Keratinocyte (primary cell): Measurements from ENCODE around the gene PRIMPOL. TPM values are rescaled to one million over a fixed set of nuclear protein-coding genes. Genes with fewer than 3 reads are reported as not detected.

Experiments used
- DNase-seq: peaks from one replicate; pipeline ENCODE4 v3.0.0-alpha.2; 2011; ENCODE audit warnings: low read depth, missing footprints, low spot score
- FAIRE-seq: peaks from 2 replicates; lab custom pipeline; 2011; peaks lifted over from hg19 to GRCh38; lab: Jason Lieb, UNC
- H2AFZ ChIP-seq: 2 replicates; pipeline ENCODE4 v1.6.0; 2012; ENCODE audit warnings: low read length, control low read depth, inconsistent platforms; ENCODE audit not compliant: control insufficient read depth
- H3K27ac ChIP-seq: 2 replicates; pipeline ENCODE4 v1.5.1; 2011; ENCODE audit warnings: low read length; ENCODE audit not compliant: control insufficient read depth, insufficient read depth
- H3K27me3 ChIP-seq: 3 replicates; pipeline ENCODE4 v1.6.0; 2011; ENCODE audit warnings: low read length; ENCODE audit not compliant: control insufficient read depth, insufficient read depth; ENCODE audit errors: extremely low read depth
- H3K36me3 ChIP-seq, 2 experiments: 2 replicates in 1 of 2; 3 replicates in 1 of 2; pipeline ENCODE4 v1.5.1; 2011; ENCODE audit warnings: low read length in 2 of 2, mild to moderate bottlenecking in 1 of 2; ENCODE audit not compliant: control insufficient read depth in 2 of 2, insufficient read depth in 2 of 2; ENCODE audit errors: extremely low read depth in 1 of 2
- H3K4me1 ChIP-seq: 3 replicates; pipeline ENCODE4 v1.5.1; 2011; ENCODE audit warnings: low read length; ENCODE audit not compliant: control insufficient read depth, insufficient read depth; ENCODE audit errors: extremely low read depth
- H3K4me2 ChIP-seq: 3 replicates; pipeline ENCODE4 v1.6.0; 2011; ENCODE audit warnings: low read depth, low read length; ENCODE audit not compliant: control insufficient read depth, insufficient read depth; ENCODE audit errors: extremely low read depth
- H3K4me3 ChIP-seq, 3 experiments: fragments of 200-600 bp in 1 of 3; sonication (generic) in 1 of 3; 2 replicates in 2 of 3; 3 replicates in 1 of 3; pipeline ENCODE4 v1.5.1; 2011 to 2016; ENCODE audit warnings: low read length in 3 of 3, mild to moderate bottlenecking in 3 of 3, control low read depth in 2 of 3, inconsistent platforms in 1 of 3, low read depth in 1 of 3, mixed read lengths in 1 of 3, mixed run types in 1 of 3, moderate library complexity in 1 of 3; ENCODE audit not compliant: control insufficient read depth in 2 of 3, insufficient read depth in 2 of 3; ENCODE audit errors: extremely low read depth in 1 of 3
- H3K79me2 ChIP-seq: 2 replicates; pipeline ENCODE4 v1.6.0; 2012; ENCODE audit warnings: low read length; ENCODE audit not compliant: control insufficient read depth, insufficient read depth
- H3K9ac ChIP-seq: 3 replicates; pipeline ENCODE4 v1.6.0; 2011; ENCODE audit warnings: low read length; ENCODE audit not compliant: control insufficient read depth, insufficient read depth; ENCODE audit errors: extremely low read depth
- H3K9me1 ChIP-seq: 3 replicates; pipeline ENCODE4 v1.6.0; 2011; ENCODE audit warnings: low read length; ENCODE audit not compliant: control insufficient read depth, insufficient read depth; ENCODE audit errors: extremely low read depth
- H3K9me3 ChIP-seq: 2 replicates; pipeline ENCODE4 v1.5.1; 2012; ENCODE audit warnings: low read depth, low read length; ENCODE audit not compliant: control insufficient read depth
- H4K20me1 ChIP-seq: 3 replicates; pipeline ENCODE4 v1.6.0; 2011; ENCODE audit warnings: low read length; ENCODE audit not compliant: control insufficient read depth, insufficient read depth; ENCODE audit errors: extremely low read depth
- EZH2 ChIP-seq: IDR thresholded peaks from one replicate; pipeline ENCODE4 v1.6.1; 2012; ENCODE audit warnings: inconsistent platforms, mild to moderate bottlenecking, low read length, moderate library complexity
- dilution Hi-C: fragments of 300-500 bp; cut with MboI; formaldehyde crosslinking; loops from one replicate; pipeline ENCODE4 v1.7.0; 2020; ENCODE audit warnings: low sequenced_read_pairs; ENCODE audit not compliant: extremely low pct_ligation_motif_present
- polyA plus RNA-seq, 5 experiments: library from polyadenylated mRNA; depleted of rRNA in 3 of 5; stranded (reverse) in 3 of 5; stranded (forward) in 1 of 5; unstranded in 1 of 5; fragments of >200 nt; gene quantifications; 1 replicate in 1 of 5; 2 replicates in 3 of 5; 3 replicates in 1 of 5; pipeline versions ENCODE4 v1.2.1 to v1.2.3, GENCODE V29; 2011 to 2012; ENCODE audit warnings: missing spikeins in 2 of 5, low read depth in 1 of 5, low replicate concordance in 1 of 5
- TF ChIP-seq, protein P1 (sequence below), 3 experiments: IDR thresholded peaks in 1 of 3; conservative IDR thresholded peaks in 1 of 3; optimal IDR thresholded peaks in 1 of 3; 2 replicates in 2 of 3; 3 replicates in 1 of 3; pipeline versions ENCODE3 to v1.5.1; 2011; ENCODE audit warnings: low read length in 3 of 3, mild to moderate bottlenecking in 3 of 3, moderate library complexity in 2 of 3, control low read depth in 1 of 3, inconsistent platforms in 1 of 3; ENCODE audit not compliant: insufficient read depth in 2 of 3; ENCODE audit errors: extremely low read depth in 1 of 3

Gene PRIMPOL
- polyA plus RNA-seq, 1 donor (not counting 4 experiments of a cell fraction or from before 2014, with no cell fraction given), result 22.8 TPM

DNA sequence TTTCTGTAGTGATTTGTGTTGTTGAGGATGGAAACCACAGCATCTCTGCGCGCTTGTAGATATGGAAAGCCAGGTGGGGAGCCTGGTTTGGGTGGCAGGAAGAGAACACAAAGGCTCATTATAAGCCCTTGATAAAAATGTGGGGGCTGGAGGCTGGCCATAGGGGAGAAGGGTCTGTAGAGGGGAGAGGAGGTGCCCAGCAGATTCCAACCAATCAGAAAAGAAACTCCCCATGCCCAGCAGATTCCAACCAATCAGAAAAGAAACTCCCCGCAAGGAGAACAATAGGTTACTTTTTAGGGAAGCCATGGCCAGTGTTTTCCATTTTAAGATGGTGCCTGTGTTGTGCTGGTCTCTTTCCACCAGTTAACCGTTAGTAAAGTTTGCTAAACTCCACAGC is 94.1 kb downstream of the PRIMPOL start:
- H3K4me3 ChIP-seq, result no peak overlapping the region
- dilution Hi-C loops, result no loop called here
- no peaks in the 10 kb centered on the region for H3K36me3 ChIP-seq
- H3K4me2 ChIP-seq, result no peak overlapping the region
- FAIRE-seq (no peak), DNase-seq (no peak)
- H3K79me2 ChIP-seq, result no peaks in the 10 kb centered on the region
- no peaks in the 10 kb centered on the region for H3K9me3 ChIP-seq
- TF ChIP-seq, protein P1, sequence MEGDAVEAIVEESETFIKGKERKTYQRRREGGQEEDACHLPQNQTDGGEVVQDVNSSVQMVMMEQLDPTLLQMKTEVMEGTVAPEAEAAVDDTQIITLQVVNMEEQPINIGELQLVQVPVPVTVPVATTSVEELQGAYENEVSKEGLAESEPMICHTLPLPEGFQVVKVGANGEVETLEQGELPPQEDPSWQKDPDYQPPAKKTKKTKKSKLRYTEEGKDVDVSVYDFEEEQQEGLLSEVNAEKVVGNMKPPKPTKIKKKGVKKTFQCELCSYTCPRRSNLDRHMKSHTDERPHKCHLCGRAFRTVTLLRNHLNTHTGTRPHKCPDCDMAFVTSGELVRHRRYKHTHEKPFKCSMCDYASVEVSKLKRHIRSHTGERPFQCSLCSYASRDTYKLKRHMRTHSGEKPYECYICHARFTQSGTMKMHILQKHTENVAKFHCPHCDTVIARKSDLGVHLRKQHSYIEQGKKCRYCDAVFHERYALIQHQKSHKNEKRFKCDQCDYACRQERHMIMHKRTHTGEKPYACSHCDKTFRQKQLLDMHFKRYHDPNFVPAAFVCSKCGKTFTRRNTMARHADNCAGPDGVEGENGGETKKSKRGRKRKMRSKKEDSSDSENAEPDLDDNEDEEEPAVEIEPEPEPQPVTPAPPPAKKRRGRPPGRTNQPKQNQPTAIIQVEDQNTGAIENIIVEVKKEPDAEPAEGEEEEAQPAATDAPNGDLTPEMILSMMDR (optimal IDR thresholded peaks at IDR 0.05 in 1 of 3, IDR thresholded peaks at IDR 0.05 in 1 of 3, conservative IDR thresholded peaks at IDR 0.05 in 1 of 3; ENCODE audit: extremely low read depth in 1 of 3, insufficient read depth in 2 of 3, low read length in 3 of 3), result no peak
- TF ChIP-seq EZH2, result no peak
- H4K20me1 ChIP-seq, result no peaks in the 10 kb centered on the region
- no peak overlapping the region for H3K9ac ChIP-seq
- H3K27ac ChIP-seq, result no peak overlapping the region
- H2AFZ ChIP-seq, result no peak overlapping the region
- H3K9me1 ChIP-seq, result no peaks in the 10 kb centered on the region
- H3K27me3 ChIP-seq, result no peaks in the 10 kb centered on the region
- H3K4me1 ChIP-seq, result peaks cover 29% of the 10 kb centered on the region

DNA sequence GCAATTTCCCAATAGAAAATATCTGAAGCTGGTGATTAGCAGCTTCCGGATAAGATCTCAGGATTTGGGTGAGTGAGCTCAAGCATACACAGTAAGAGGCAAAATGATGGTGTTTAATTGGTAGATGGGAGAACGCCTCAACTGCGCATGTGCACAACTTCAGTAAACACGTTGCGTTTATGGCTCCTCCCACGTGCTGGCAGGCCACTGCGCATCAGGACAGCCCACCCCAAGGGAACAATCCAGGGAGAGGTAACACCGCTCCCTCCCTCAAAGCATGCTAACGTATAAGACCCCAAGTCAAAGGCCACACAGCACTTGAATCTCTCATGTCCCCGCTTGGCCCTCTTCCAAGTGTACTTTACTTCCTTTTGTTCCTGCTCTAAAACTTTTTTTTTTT is 94.7 kb downstream of the PRIMPOL start:
- no peak overlapping the region for H3K4me3 ChIP-seq
- peaks cover 35% of the 10 kb centered on the region for H3K4me1 ChIP-seq
- FAIRE-seq (no peak), DNase-seq (no peak)
- H3K9me3 ChIP-seq, result no peaks in the 10 kb centered on the region
- H3K9ac ChIP-seq, result no peak overlapping the region
- TF ChIP-seq, protein P1 (optimal IDR thresholded peaks at IDR 0.05 in 1 of 3, IDR thresholded peaks at IDR 0.05 in 1 of 3, conservative IDR thresholded peaks at IDR 0.05 in 1 of 3; ENCODE audit: extremely low read depth in 1 of 3, insufficient read depth in 2 of 3, low read length in 3 of 3), result no peak
- TF ChIP-seq EZH2, result no peak
- H3K79me2 ChIP-seq, result no peaks in the 10 kb centered on the region
- H3K9me1 ChIP-seq, result no peaks in the 10 kb centered on the region
- H3K27me3 ChIP-seq, result no peaks in the 10 kb centered on the region
- no peaks in the 10 kb centered on the region for H3K36me3 ChIP-seq
- dilution Hi-C loops, result no loop called here
- no peaks in the 10 kb centered on the region for H4K20me1 ChIP-seq
- no peak overlapping the region for H2AFZ ChIP-seq
- H3K27ac ChIP-seq, result no peak overlapping the region
- H3K4me2 ChIP-seq, result no peak overlapping the region

Other genes with a start within 250 kb of the PRIMPOL start
- gene IRF2, start 175.2 kb upstream of the PRIMPOL start, polyA plus RNA-seq, result 16.4 to 23.8 TPM (median 22.9 TPM) in 3 replicates
- gene CASP3, start 291 bp upstream of the PRIMPOL start, polyA plus RNA-seq, result 30.4 to 51.1 TPM (median 36.1 TPM) in 3 replicates
- gene CENPU, start 84.4 kb downstream of the PRIMPOL start, polyA plus RNA-seq, result 3.3 to 12.5 TPM (median 7.9 TPM) in 3 replicates
- gene ACSL1, start 176.2 kb downstream of the PRIMPOL start, polyA plus RNA-seq, result 46.4 to 64.3 TPM (median 60.6 TPM) in 3 replicates